ENCODE measurements around the gene MRPL40.

- TF ChIP-seq CTCF (IDR thresholded peaks at IDR 0.05; ENCODE audit: low read depth, low read length) = no peak
- TF ChIP-seq POLR2A (IDR thresholded peaks at IDR 0.05; ENCODE audit: extremely low read depth, insufficient read length) = peak; percentile 84
- TF ChIP-seq MAX (IDR thresholded peaks at IDR 0.05; ENCODE audit: low read depth, low read length) = peak; percentile 76
Observed at GRCh38 chr22:19432133-19432851, at the start of gene MRPL40.
